Measurements from ENCODE around the gene MPIG6B.

- TF ChIP-seq POLR2A (IDR thresholded peaks at IDR 0.05; ENCODE audit: low read length) (no peak), NR3C1 (IDR thresholded peaks at IDR 0.05) (no peak), CTCF (IDR thresholded peaks at IDR 0.05) (no peak), RFX5 (IDR thresholded peaks at IDR 0.05) (no peak)
These were observed 2.6 kb downstream of the MPIG6B start for GRCh38 chr6:31725502-31726350.
